ENCODE data around the gene MRTFB.

- TF ChIP-seq GATA3 (IDR thresholded peaks at IDR 0.05; ENCODE audit: low read depth, low read length) (no peak), GATA2 (IDR thresholded peaks at IDR 0.05; ENCODE audit: low read depth, low read length) (no peak)
Measured at GRCh38 chr16:14232106-14232864, 161.2 kb downstream of the MRTFB start.

Measured in SH-SY5Y (cell line).